Mammary epithelial cell (primary cell): ENCODE results near the gene KRT83.

Source experiments
- EZH2 ChIP-seq: IDR thresholded peaks from 2 replicates; pipeline ENCODE4 v1.6.1; 2012; ENCODE audit warnings: low read length, inconsistent platforms, borderline replicate concordance
- TF ChIP-seq, protein P1 (sequence below), 2 donors: IDR thresholded peaks in 1 of 2; conservative IDR thresholded peaks in 1 of 2; 2 replicates each; pipeline ENCODE4 v1.5.1; 2011 to 2012; ENCODE audit warnings: inconsistent platforms in 2 of 2, low read length in 2 of 2, mild to moderate bottlenecking in 2 of 2, control low read depth in 1 of 2, low read depth in 1 of 2; ENCODE audit not compliant: insufficient read depth in 1 of 2; ENCODE audit errors: extremely low read depth in 1 of 2

GRCh38 chr12:52316290-52316689 is 4.9 kb downstream of the KRT83 start:
- TF ChIP-seq, protein P1, sequence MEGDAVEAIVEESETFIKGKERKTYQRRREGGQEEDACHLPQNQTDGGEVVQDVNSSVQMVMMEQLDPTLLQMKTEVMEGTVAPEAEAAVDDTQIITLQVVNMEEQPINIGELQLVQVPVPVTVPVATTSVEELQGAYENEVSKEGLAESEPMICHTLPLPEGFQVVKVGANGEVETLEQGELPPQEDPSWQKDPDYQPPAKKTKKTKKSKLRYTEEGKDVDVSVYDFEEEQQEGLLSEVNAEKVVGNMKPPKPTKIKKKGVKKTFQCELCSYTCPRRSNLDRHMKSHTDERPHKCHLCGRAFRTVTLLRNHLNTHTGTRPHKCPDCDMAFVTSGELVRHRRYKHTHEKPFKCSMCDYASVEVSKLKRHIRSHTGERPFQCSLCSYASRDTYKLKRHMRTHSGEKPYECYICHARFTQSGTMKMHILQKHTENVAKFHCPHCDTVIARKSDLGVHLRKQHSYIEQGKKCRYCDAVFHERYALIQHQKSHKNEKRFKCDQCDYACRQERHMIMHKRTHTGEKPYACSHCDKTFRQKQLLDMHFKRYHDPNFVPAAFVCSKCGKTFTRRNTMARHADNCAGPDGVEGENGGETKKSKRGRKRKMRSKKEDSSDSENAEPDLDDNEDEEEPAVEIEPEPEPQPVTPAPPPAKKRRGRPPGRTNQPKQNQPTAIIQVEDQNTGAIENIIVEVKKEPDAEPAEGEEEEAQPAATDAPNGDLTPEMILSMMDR (conservative IDR thresholded peaks at IDR 0.05 in 1 of 2, IDR thresholded peaks at IDR 0.05 in 1 of 2; ENCODE audit: extremely low read depth in 1 of 2, insufficient read depth in 1 of 2, low read depth in 1 of 2, low read length in 2 of 2) = no peak
- no peak for TF ChIP-seq EZH2
